Natural killer cell (primary cell): ENCODE measurements around the gene HGD. TPM values are rescaled to one million over a fixed set of nuclear protein-coding genes. Genes with fewer than 3 reads are reported as not detected.

Experiments used
- ATAC-seq, 3 donors: fragments of 150-1000 bp in 2 of 3; fragments of 200-7000 bp in 1 of 3; cut with Tn5 transposase; 1 replicate in 1 of 3; 2 replicates in 2 of 3; pipeline ENCODE4 v1.10.0; 2021; ENCODE audit warnings: mild to moderate bottlenecking in 2 of 3, moderate library complexity in 2 of 3
- DNase-seq, 2 donors: peaks; one replicate each; pipeline versions ENCODE4 v3.0.0 to v3.0.0-alpha.2; 2013 to 2021; ENCODE audit warnings: mixed read lengths in 1 of 2
- H3K27ac ChIP-seq: one replicate; pipeline ENCODE4 v1.5.1; 2013; ENCODE audit warnings: mild to moderate bottlenecking, low read length
- H3K27me3 ChIP-seq: one replicate; pipeline ENCODE4 v1.6.1; 2013; ENCODE audit warnings: low read length; ENCODE audit not compliant: control insufficient read depth, insufficient read depth
- H3K36me3 ChIP-seq: one replicate; pipeline ENCODE4 v1.6.1; 2013; ENCODE audit warnings: low read length; ENCODE audit not compliant: control insufficient read depth, insufficient read depth
- H3K4me1 ChIP-seq: one replicate; pipeline ENCODE4 v1.6.1; 2013; ENCODE audit warnings: low read length; ENCODE audit not compliant: control insufficient read depth, insufficient read depth
- H3K4me3 ChIP-seq: one replicate; pipeline ENCODE4 v1.5.1; 2013; ENCODE audit warnings: low read length
- H3K9me3 ChIP-seq: one replicate; pipeline ENCODE4 v1.6.1; 2013; ENCODE audit warnings: low read length; ENCODE audit not compliant: control insufficient read depth, insufficient read depth
- H3K27ac Mint-ChIP-seq, 2 donors: one replicate each; pipeline ENCODE4 v1.8.0; 2022; ENCODE audit warnings: mild to moderate bottlenecking in 2 of 2, mixed read lengths in 2 of 2, moderate library complexity in 1 of 2
- H3K27me3 Mint-ChIP-seq, 2 donors: one replicate each; pipeline ENCODE4 v1.8.0; 2022; ENCODE audit warnings: low read depth in 2 of 2, mixed read lengths in 2 of 2
- H3K36me3 Mint-ChIP-seq: one replicate; pipeline ENCODE4 v1.8.0; 2022; ENCODE audit warnings: mixed read lengths
- H3K4me1 Mint-ChIP-seq, 2 donors: one replicate each; pipeline ENCODE4 v1.8.0; 2022; ENCODE audit warnings: mixed read lengths in 2 of 2
- H3K4me3 Mint-ChIP-seq: one replicate; pipeline ENCODE4 v1.8.0; 2022; ENCODE audit warnings: mild to moderate bottlenecking, moderate library complexity, mixed read lengths
- H3K9me3 Mint-ChIP-seq, 2 donors: one replicate each; pipeline ENCODE4 v1.8.0; 2022; ENCODE audit warnings: mixed read lengths in 2 of 2
- WGBS: methylation state at CpG from one replicate; pipeline ENCODE4 v1.1.7; 2013; ENCODE audit warnings: missing lambda C conversion rate; ENCODE audit not compliant: insufficient coverage; 5-methylcytosine and 5-hydroxymethylcytosine counted together
- intact Hi-C: fragments of 100-400 bp; cut with micrococcal nuclease; formaldehyde crosslinking; loops from one replicate; pipeline ENCODE4 v1.14.2; 2022
- total RNA-seq, 4 donors: library from RNA; stranded (reverse); fragments of 120-200 nt in 1 of 4; gene quantifications; one replicate each; pipeline versions ENCODE4 v1.2.3 to v1.2.4, GENCODE V29; 2013 to 2022
- TF ChIP-seq, protein P1 (sequence below): fragments of 200-600 bp; IDR thresholded peaks from one replicate; pipeline ENCODE4 v1.8.0; 2022; ENCODE audit warnings: antibody characterized with exemption

The HGD gene
- total RNA-seq, 3 donors from 2014 or later (not counting 1 experiment from before 2014, with no cell fraction given) = 0.80 to 4.0 (median 2.5) TPM

DNA sequence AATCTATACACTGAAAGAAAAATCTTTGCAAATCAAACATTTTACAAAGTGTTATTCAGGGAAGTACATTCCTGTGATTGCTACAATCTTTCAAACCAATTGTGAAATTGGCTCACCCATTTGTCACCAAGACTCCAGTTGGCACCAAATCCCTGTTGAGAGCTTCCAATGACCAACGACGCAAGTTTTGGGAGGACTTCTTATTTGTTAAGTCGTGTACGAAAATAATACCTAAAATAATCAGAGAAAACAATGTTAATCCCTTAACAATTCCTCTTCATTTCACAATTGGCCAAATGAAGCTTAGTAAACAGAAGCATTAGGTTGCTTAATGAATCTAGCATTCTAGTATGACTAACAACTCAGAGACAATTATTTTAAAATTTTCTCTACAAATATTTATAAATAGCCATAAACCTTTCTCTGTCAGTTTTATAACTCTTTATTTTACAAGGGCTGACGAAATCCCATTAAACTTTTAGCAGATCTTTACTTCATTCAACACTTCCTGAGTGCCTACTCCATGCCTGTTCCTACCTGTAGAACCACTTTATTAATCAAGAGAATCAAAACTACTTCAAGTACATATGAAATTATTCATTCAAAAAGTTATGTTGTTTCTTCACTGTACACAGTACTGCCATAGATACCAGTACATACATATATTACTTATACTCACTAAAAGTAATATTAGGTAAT, 24.0 kb upstream of the HGD start:
- H3K9me3 ChIP-seq = peaks cover 4% of the 10 kb centered on the region
- H3K27me3 Mint-ChIP-seq = no peaks in the 10 kb centered on the region
- peaks cover 4 to 5% of the 10 kb centered on the region in 2 donors for H3K9me3 Mint-ChIP-seq
- no peak overlapping the region for H3K4me3 Mint-ChIP-seq
- no peaks in the 10 kb centered on the region for H3K27me3 ChIP-seq
- intact Hi-C loops = no loop called here
- peaks cover 16% of the 10 kb centered on the region for H3K36me3 Mint-ChIP-seq
- ATAC-seq (no peak), DNase-seq (no peak)
- 93% methylated on average over 5 of the region's 5 CpGs for WGBS
- H3K27ac Mint-ChIP-seq = peak overlapping the region in 1 of 2 donors; percentile 26
- H3K4me3 ChIP-seq = no peak overlapping the region
- TF ChIP-seq, protein P1, sequence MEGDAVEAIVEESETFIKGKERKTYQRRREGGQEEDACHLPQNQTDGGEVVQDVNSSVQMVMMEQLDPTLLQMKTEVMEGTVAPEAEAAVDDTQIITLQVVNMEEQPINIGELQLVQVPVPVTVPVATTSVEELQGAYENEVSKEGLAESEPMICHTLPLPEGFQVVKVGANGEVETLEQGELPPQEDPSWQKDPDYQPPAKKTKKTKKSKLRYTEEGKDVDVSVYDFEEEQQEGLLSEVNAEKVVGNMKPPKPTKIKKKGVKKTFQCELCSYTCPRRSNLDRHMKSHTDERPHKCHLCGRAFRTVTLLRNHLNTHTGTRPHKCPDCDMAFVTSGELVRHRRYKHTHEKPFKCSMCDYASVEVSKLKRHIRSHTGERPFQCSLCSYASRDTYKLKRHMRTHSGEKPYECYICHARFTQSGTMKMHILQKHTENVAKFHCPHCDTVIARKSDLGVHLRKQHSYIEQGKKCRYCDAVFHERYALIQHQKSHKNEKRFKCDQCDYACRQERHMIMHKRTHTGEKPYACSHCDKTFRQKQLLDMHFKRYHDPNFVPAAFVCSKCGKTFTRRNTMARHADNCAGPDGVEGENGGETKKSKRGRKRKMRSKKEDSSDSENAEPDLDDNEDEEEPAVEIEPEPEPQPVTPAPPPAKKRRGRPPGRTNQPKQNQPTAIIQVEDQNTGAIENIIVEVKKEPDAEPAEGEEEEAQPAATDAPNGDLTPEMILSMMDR = no peak
- H3K4me1 ChIP-seq = no peaks in the 10 kb centered on the region
- H3K36me3 ChIP-seq = peaks cover 6% of the 10 kb centered on the region
- H3K4me1 Mint-ChIP-seq = no peaks in the 10 kb centered on the region
- H3K27ac ChIP-seq = no peak overlapping the region

DNA sequence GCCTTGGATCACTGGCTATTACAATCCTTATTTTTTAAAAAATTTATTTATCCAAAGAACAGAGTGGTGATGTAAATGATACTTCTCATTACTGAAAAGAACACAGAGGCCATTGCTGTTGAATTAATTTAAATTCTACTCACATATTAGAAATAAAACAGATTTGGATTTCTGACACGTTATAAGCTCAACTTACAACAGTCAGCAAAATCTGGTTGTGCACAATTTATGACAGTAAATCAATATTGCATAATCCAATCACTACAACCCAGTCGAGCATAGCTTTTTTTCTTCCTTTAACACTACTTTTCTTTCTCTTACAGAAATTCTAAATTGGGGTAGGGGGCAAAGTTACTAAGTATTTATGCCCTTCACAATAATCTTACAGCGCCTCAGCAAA, 17.3 kb upstream of the HGD start:
- Mint-ChIP-seq H3K36me3 (peaks cover 16% of the 10 kb centered on the region), H3K27me3 (no peaks in the 10 kb centered on the region), H3K9me3 (peaks cover 4 to 5% of the 10 kb centered on the region in 2 donors), H3K27ac (no peak overlapping the region), H3K4me1 (no peaks in the 10 kb centered on the region), H3K4me3 (no peak overlapping the region)
- TF ChIP-seq, protein P1 = no peak
- H3K36me3 ChIP-seq = peaks cover 12% of the 10 kb centered on the region
- no peaks in the 10 kb centered on the region for H3K4me1 ChIP-seq
- no peaks in the 10 kb centered on the region for H3K27me3 ChIP-seq
- no peak for DNase-seq
- ATAC-seq = no peak
- intact Hi-C loops = no loop called here
- 97% methylated on average over 2 of the region's 3 CpGs for WGBS
- H3K9me3 ChIP-seq = peaks cover 4% of the 10 kb centered on the region
- H3K4me3 ChIP-seq = no peak overlapping the region
- H3K27ac ChIP-seq = no peak overlapping the region

DNA sequence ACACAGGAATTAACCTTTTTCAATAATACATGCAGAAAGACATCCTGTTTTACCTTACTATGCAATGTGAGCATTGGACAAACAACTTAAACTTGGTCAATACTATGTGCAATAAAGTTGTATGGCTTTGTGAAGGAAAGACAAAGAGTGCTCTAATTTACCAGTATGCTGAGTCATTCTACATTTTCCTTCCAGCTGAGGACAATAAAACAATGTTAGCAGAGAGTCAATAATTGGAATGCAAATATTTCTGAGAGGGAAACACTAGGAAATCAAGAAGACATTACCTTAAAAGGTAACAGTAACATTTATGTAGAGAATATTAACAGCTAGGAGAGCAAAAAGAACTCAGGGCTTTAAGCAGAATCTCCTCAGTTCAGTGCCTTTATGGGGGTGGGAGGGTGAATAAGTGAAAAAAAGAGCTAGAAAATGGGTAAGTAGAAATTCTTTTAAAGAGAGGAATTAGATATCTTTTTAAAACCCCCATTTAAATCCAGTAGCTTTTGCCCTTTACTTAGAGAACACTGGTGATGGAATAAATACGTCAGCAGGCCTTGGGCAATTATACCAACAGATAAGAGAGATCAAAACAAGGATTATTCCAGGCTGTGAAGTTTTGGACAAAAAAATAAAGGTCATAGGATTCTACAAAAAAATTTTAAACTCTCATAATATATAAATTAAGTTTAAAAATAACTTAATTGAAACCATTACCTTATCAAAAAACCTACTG, 11.6 kb upstream of the HGD start:
- DNase-seq (no peak), ATAC-seq (no peak)
- no CpG with 5 or more reads among the region's 1 CpG for WGBS
- Histone ChIP-seq H3K36me3 (peaks cover 16% of the 10 kb centered on the region), H3K27ac (no peak overlapping the region), H3K4me3 (no peak overlapping the region), H3K27me3 (no peaks in the 10 kb centered on the region), H3K9me3 (no peaks in the 10 kb centered on the region), H3K4me1 (no peaks in the 10 kb centered on the region)
- Mint-ChIP-seq H3K27ac (no peak overlapping the region), H3K4me1 (no peaks in the 10 kb centered on the region), H3K36me3 (no peaks in the 10 kb centered on the region), H3K4me3 (no peak overlapping the region), H3K27me3 (no peaks in the 10 kb centered on the region), H3K9me3 (no peaks in the 10 kb centered on the region)
- intact Hi-C loops = no loop called here
- TF ChIP-seq, protein P1 = no peak
